Hematopoietic multipotent progenitor cell treated with erythropoietin and hydrocortisone succinate and interleukin-3 and kit ligand, for 17 days (in vitro differentiated cells): ENCODE measurements around the gene FAM72A.
A peak's percentile ranks its signal among the peaks of the same experiment; 100 is the strongest.
"Not testable (repeated sequence)": the region's sequence is repeated elsewhere in the genome, so short reads cannot be mapped to it uniquely, and the experiment has no call there.

Experiments used
- DNase-seq: peaks from one replicate; pipeline ENCODE4 v3.0.0-alpha.2; 2015; ENCODE audit warnings: low spot score

FAM72A gene

GRCh38 chr1:206202789-206203363, at the start of gene FAM72A:
TSS of gene FAM72A (minus strand) at chr1:206202839. CDS start at chr1:206202025, 814 bp downstream.
- DNase-seq = peak; percentile 99

- not testable (repeated sequence) for DNase-seq
These were observed 48.5 kb upstream of the FAM72A start for GRCh38 chr1:206250953-206251681.

GRCh38 chr1:206246129-206246886, 43.7 kb upstream of the FAM72A start:
- not testable (repeated sequence) for DNase-seq

- DNase-seq = not testable (repeated sequence)
These were observed 42.8 kb upstream of the FAM72A start for GRCh38 chr1:206245479-206245878.

GRCh38 chr1:206243335-206243734, 40.7 kb upstream of the FAM72A start:
- not testable (repeated sequence) for DNase-seq

GRCh38 chr1:206240288-206240687, 37.6 kb upstream of the FAM72A start:
- not testable (repeated sequence) for DNase-seq

GRCh38 chr1:206235190-206235589, 32.6 kb upstream of the FAM72A start:
- not testable (repeated sequence) for DNase-seq

GRCh38 chr1:206234189-206234916, 31.7 kb upstream of the FAM72A start:
- DNase-seq = not testable (repeated sequence)

- not testable (repeated sequence) for DNase-seq
These were observed 30.5 kb upstream of the FAM72A start for GRCh38 chr1:206232970-206233645.

GRCh38 chr1:206231989-206232388, 29.4 kb upstream of the FAM72A start:
- peak; percentile 64 for DNase-seq

GRCh38 chr1:206229286-206229685, 26.6 kb upstream of the FAM72A start:
- DNase-seq = not testable (repeated sequence)

GRCh38 chr1:206226886-206227285, 24.2 kb upstream of the FAM72A start:
- DNase-seq = not testable (repeated sequence)

GRCh38 chr1:206225386-206225785, 22.7 kb upstream of the FAM72A start:
- not testable (repeated sequence) for DNase-seq

GRCh38 chr1:206224190-206224776, 21.6 kb upstream of the FAM72A start:
- not testable (repeated sequence) for DNase-seq

- DNase-seq = not testable (repeated sequence)
These were observed 18.9 kb upstream of the FAM72A start for GRCh38 chr1:206221585-206221984.

GRCh38 chr1:206220332-206221000, 17.8 kb upstream of the FAM72A start:
- DNase-seq = not testable (repeated sequence)

- not testable (repeated sequence) for DNase-seq
These were observed 17.1 kb upstream of the FAM72A start for GRCh38 chr1:206219514-206220331.

GRCh38 chr1:206218765-206219164, 16.1 kb upstream of the FAM72A start:
- not testable (repeated sequence) for DNase-seq

- DNase-seq = not testable (repeated sequence)
These were observed 15.6 kb upstream of the FAM72A start for GRCh38 chr1:206218285-206218684.
